Activated CD4-positive, CD25-positive, alpha-beta regulatory T cell treated with anti-CD3 and anti-CD28 coated beads, Interleukin-2, amount 50 U/mL, for 24 hours (primary cell): ENCODE results near the gene PCDHGB7.
A peak's percentile ranks its signal among the peaks of the same experiment; 100 is the strongest.
"Not testable (repeated sequence)": the region's sequence is repeated elsewhere in the genome, so short reads cannot be mapped to it uniquely, and the experiment has no call there.

ENCODE experiments used
- ATAC-seq, 2 donors: fragments of 150-1000 bp; cut with Tn5 transposase; one replicate each; pipeline ENCODE4 v1.10.0; 2021; ENCODE audit warnings: mild to moderate bottlenecking in 1 of 2, moderate library complexity in 1 of 2

PCDHGB7 gene

GRCh38 chr5:141417494-141418172 is at the start of gene PCDHGB7:
TSS of gene PCDHGB7 (plus strand) at chr5:141417677. CDS start at chr5:141417860, 183 bp downstream.
- peak; percentile 31 to 58 for ATAC-seq

- ATAC-seq = peak; percentile 60 to 68
Measured at GRCh38 chr5:141369994-141370848, 47.3 kb upstream of the PCDHGB7 start, which contains the start of gene PCDHGB3. TSS of gene PCDHGB3 (plus strand) at chr5:141370242. CDS start at chr5:141370395, 153 bp downstream.

- no peak for ATAC-seq
Measured at GRCh38 chr5:141371572-141372475, 45.7 kb upstream of the PCDHGB7 start.

- ATAC-seq = no peak
Measured at GRCh38 chr5:141373673-141374317, 43.7 kb upstream of the PCDHGB7 start, which contains the start of gene PCDHGA6. TSS of gene PCDHGA6 (plus strand) at chr5:141373891. CDS start at chr5:141374084, 193 bp downstream.

GRCh38 chr5:141374627-141375026 is 42.9 kb upstream of the PCDHGB7 start:
- ATAC-seq = no peak

GRCh38 chr5:141375444-141376155 is 41.9 kb upstream of the PCDHGB7 start:
- not testable (repeated sequence) for ATAC-seq

- no peak for ATAC-seq
Measured at GRCh38 chr5:141382469-141383294, 34.8 kb upstream of the PCDHGB7 start, which contains the start of gene PCDHGA7. TSS of gene PCDHGA7 (plus strand) at chr5:141382742. CDS start at chr5:141382900, 158 bp downstream.

GRCh38 chr5:141383345-141383744 is 34.1 kb upstream of the PCDHGB7 start:
- ATAC-seq = no peak

GRCh38 chr5:141384471-141385267 is 32.8 kb upstream of the PCDHGB7 start:
- ATAC-seq = no peak

- ATAC-seq = not testable (repeated sequence)
Measured at GRCh38 chr5:141387557-141388311, 29.7 kb upstream of the PCDHGB7 start, which contains the start of gene PCDHGB4. TSS of gene PCDHGB4 (plus strand) at chr5:141387698. CDS start at chr5:141387885, 187 bp downstream.

GRCh38 chr5:141388661-141389060 is 28.8 kb upstream of the PCDHGB7 start:
- ATAC-seq = no peak

GRCh38 chr5:141389153-141390042 is 28.1 kb upstream of the PCDHGB7 start:
- ATAC-seq = no peak

- no peak for ATAC-seq
Measured at GRCh38 chr5:141392429-141393198, 24.9 kb upstream of the PCDHGB7 start, which contains the start of gene PCDHGA8. TSS of gene PCDHGA8 (plus strand) at chr5:141392633. CDS start at chr5:141392814, 181 bp downstream.

GRCh38 chr5:141393267-141393666 is 24.2 kb upstream of the PCDHGB7 start:
- ATAC-seq = no peak

- ATAC-seq = not testable (repeated sequence)
Measured at GRCh38 chr5:141394401-141395187, 22.9 kb upstream of the PCDHGB7 start.
